GM23248 (cell line): ENCODE measurements around the gene PPP1R9B. TPM values are rescaled to one million over a fixed set of nuclear protein-coding genes. Genes with fewer than 3 reads are reported as not detected.
A peak's percentile ranks its signal among the peaks of the same experiment; 100 is the strongest.

Source experiments
- DNase-seq: peaks from one replicate; pipeline ENCODE4 v3.0.0-alpha.2; 2015
- H2AFZ ChIP-seq: fragments of 200-600 bp; sonication (generic); 2 replicates; pipeline ENCODE4 v1.6.1; 2016; ENCODE audit warnings: antibody characterized with exemption
- H3F3A ChIP-seq: fragments of 200-600 bp; sonication (generic); 2 replicates; pipeline ENCODE4 v1.6.1; 2016; ENCODE audit warnings: mild to moderate bottlenecking, antibody characterized with exemption, mixed run types; ENCODE audit not compliant: insufficient read depth
- H3K27ac ChIP-seq: fragments of 200-600 bp; sonication (generic); 2 replicates; pipeline ENCODE4 v1.5.1; 2016; ENCODE audit warnings: mild to moderate bottlenecking
- H3K27me3 ChIP-seq: fragments of 200-600 bp; sonication (generic); replicated peaks from 2 replicates; pipeline ENCODE4 v1.6.1; 2016; ENCODE audit warnings: mild to moderate bottlenecking; ENCODE audit not compliant: insufficient read depth
- H3K36me3 ChIP-seq: fragments of 200-600 bp; sonication (generic); 2 replicates; pipeline ENCODE4 v1.6.1; 2016; ENCODE audit warnings: low read depth, mild to moderate bottlenecking
- H3K4me1 ChIP-seq: fragments of 200-600 bp; sonication (generic); 2 replicates; pipeline ENCODE4 v1.6.1; 2016; ENCODE audit warnings: mild to moderate bottlenecking; ENCODE audit not compliant: insufficient read depth
- H3K4me2 ChIP-seq: fragments of 200-600 bp; sonication (generic); one replicate; pipeline ENCODE4 v1.6.1; 2016; ENCODE audit warnings: mild to moderate bottlenecking; ENCODE audit not compliant: unreplicated experiment
- H3K4me3 ChIP-seq: fragments of 200-600 bp; sonication (generic); 2 replicates; pipeline ENCODE4 v1.5.1; 2016; ENCODE audit warnings: mild to moderate bottlenecking
- H3K79me2 ChIP-seq: fragments of 200-600 bp; sonication (generic); 2 replicates; pipeline ENCODE4 v1.6.1; 2016; ENCODE audit warnings: mild to moderate bottlenecking; ENCODE audit not compliant: insufficient read depth
- H3K9ac ChIP-seq: fragments of 200-600 bp; sonication (generic); 2 replicates; pipeline ENCODE4 v1.6.1; 2016; ENCODE audit warnings: mild to moderate bottlenecking
- H3K9me2 ChIP-seq: fragments of 200-600 bp; sonication (generic); 2 replicates; pipeline ENCODE4 v1.6.1; 2016; ENCODE audit warnings: mixed run types, mild to moderate bottlenecking, moderate library complexity; ENCODE audit not compliant: insufficient read depth
- H3K9me3 ChIP-seq: fragments of 200-600 bp; sonication (generic); one replicate; pipeline ENCODE4 v1.6.1; 2017; ENCODE audit warnings: low read depth
- H4K20me1 ChIP-seq: fragments of 200-600 bp; sonication (generic); 2 replicates; pipeline ENCODE4 v1.6.0; 2016; ENCODE audit not compliant: insufficient read depth
- EZH2 ChIP-seq: fragments of 200-600 bp; sonication (generic); IDR thresholded peaks from 2 replicates; pipeline ENCODE4 v1.6.1; 2018; ENCODE audit warnings: antibody characterized with exemption, mild to moderate bottlenecking; ENCODE audit not compliant: insufficient read depth, poor library complexity, severe bottlenecking
- EZH2phosphoT487 ChIP-seq: fragments of 200-600 bp; sonication (generic); IDR thresholded peaks from 2 replicates; pipeline ENCODE4 v1.6.1; 2018; ENCODE audit warnings: antibody characterized with exemption, moderate library complexity, mild to moderate bottlenecking, low read depth; ENCODE audit not compliant: insufficient read depth
- WGBS, 2 experiments: methylation state at CpG; one replicate each; pipeline ENCODE4 v1.1.6; 2015 to 2017; ENCODE audit warnings: low lambda C conversion rate in 2 of 2, low coverage in 1 of 2; ENCODE audit errors: missing lambda C conversion rate in 2 of 2; 5-methylcytosine and 5-hydroxymethylcytosine counted together
- in situ Hi-C: fragments of 300-500 bp; cut with MboI; formaldehyde crosslinking; loops from 2 replicates; pipeline ENCODE4 v1.15.0; 2020
- polyA plus RNA-seq: library from polyadenylated mRNA; unstranded; fragments of >200 nt; fragmentation: Nextera tagmentation; extraction: Ambion mirVana; gene quantifications from 2 replicates; pipeline ENCODE4 v1.2.1, GENCODE V29; 2016
- total RNA-seq: library from RNA; depleted of rRNA; stranded (reverse); fragments of >200 nt; shearing (Covaris generic); gene quantifications from 2 replicates; pipeline ENCODE4 v1.2.3, GENCODE V29; 2014

The PPP1R9B gene
- total and polyA plus RNA-seq, 2 experiments from 2014 or later = 2.3 to 69.4 TPM

DNA sequence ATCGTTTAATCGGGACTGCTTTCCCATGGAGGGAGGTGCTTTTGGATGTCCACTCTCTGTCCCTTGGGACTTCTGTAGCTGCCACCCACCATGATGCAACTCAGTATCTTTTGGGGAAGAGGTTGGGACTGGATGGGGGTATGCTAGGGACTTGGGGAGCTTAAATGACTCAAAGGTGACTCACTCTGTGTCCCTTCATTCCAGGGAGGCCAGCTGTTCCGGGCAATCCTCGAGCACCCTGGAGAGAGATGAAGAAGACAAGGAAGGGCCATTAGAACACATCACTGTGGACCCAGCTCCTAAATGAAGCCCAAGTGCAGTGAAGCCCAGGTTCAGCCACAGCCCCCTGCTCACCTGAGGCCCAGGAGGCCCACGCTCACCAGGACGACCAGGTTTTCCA is 46.3 kb upstream of the PPP1R9B start:
- H3K4me3 ChIP-seq = peak overlapping the region; percentile 99
- H3K36me3 ChIP-seq = peaks cover 76% of the 10 kb centered on the region
- peak overlapping the region; percentile 94 for H3K4me2 ChIP-seq
- H3K79me2 ChIP-seq = peaks cover 98% of the 10 kb centered on the region
- no peak for TF ChIP-seq EZH2phosphoT487
- no peak for TF ChIP-seq EZH2
- no peaks in the 10 kb centered on the region for H3K27me3 ChIP-seq
- peak overlapping the region; percentile 100 for H3K9ac ChIP-seq
- 0 to 2% methylated on average over 6 of the region's 6 CpGs for WGBS, 2 experiments
- peaks cover 71% of the 10 kb centered on the region for H3F3A ChIP-seq
- H3K27ac ChIP-seq = peak overlapping the region; percentile 100
- H2AFZ ChIP-seq = no peak overlapping the region
- in situ Hi-C loops = no loop called here
- H3K9me2 ChIP-seq = no peaks in the 10 kb centered on the region
- H3K4me1 ChIP-seq = peaks cover 60% of the 10 kb centered on the region
- no peaks in the 10 kb centered on the region for H4K20me1 ChIP-seq
- peak; percentile 92 for DNase-seq
- no peaks in the 10 kb centered on the region for H3K9me3 ChIP-seq

DNA sequence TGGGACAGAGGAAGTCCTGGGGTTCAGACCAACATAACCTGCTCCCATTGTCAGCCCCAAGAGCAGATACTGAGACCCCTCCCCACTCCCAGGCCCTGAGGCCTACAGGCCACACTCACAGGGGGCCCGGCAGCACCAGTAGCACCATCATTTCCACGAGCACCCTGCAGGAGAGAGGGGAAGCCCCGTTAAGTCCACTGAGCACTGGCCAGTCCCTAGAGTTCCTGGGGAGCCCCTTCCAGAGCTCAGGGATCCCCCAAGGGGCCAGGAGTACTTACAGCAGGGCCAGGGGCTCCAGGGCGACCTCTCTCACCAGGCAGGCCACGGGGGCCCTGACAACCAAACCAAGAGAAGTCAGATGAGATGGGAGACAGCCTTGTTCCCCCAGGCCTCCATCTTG is 45.6 kb upstream of the PPP1R9B start:
- Histone ChIP-seq H3K9me2 (no peaks in the 10 kb centered on the region), H3K4me2 (peak overlapping the region; percentile 94), H3K36me3 (peaks cover 79% of the 10 kb centered on the region), H3K27me3 (no peaks in the 10 kb centered on the region), H3K4me1 (peaks cover 66% of the 10 kb centered on the region), H3K4me3 (peak overlapping the region; percentile 99), H3K79me2 (peaks cover 96% of the 10 kb centered on the region), H3K27ac (peak overlapping the region; percentile 100), H2AFZ (no peak overlapping the region), H3F3A (peaks cover 76% of the 10 kb centered on the region), H3K9ac (peak overlapping the region; percentile 100), H4K20me1 (no peaks in the 10 kb centered on the region), H3K9me3 (no peaks in the 10 kb centered on the region)
- 0 to 7% methylated on average over 4 to 5 of the region's 5 CpGs for WGBS, 2 experiments
- DNase-seq = peak; percentile 53
- in situ Hi-C loops = no loop called here
- TF ChIP-seq EZH2phosphoT487 = no peak
- TF ChIP-seq EZH2 = no peak

DNA sequence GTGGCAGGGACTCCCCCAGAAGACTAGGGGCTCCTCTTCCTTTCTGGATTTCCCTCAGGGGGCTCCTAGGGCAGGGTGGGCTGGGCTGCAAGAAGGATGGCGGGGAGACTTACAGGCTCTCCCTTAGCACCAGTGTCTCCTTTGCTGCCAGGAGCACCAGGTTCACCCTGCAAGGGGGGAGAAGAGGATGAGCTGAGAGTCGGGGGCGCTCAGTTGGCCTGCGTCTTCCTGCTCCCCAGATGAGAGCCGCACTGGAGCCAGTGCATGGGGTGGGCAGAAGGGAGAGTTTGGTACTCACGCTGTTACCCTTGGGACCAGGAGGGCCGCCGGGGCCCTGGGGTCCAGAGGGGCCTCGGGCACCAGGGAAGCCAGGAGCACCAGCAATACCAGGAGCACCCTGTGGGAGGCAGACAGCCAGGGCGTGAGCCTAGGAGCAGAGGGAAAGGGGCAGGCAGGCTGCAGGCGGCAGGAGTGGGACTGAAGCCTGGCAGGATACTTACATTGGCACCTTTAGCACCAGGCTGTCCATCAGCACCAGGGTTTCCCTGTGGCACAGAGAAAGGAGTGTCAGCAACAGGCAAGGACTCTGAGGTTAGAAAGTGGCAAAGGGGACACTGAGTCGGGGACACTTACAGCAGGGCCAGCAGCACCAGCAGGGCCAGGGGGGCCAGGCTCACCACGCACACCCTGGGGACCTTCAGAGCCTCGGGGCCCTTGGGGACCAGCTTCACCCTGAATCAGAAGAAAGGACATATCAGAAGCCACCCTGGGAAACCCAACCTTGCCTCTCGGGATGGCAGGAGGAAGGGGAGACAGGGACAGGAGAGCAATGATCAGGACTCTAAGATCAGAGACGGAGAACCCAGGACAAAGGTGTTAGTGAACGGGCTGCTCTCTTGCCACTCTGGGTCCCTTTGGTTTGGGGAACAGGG is 44.7 kb upstream of the PPP1R9B start:
- peaks cover 83% of the 10 kb centered on the region for H3F3A ChIP-seq
- no peaks in the 10 kb centered on the region for H3K27me3 ChIP-seq
- H3K4me3 ChIP-seq = peak overlapping the region; percentile 99
- in situ Hi-C loops = no loop called here
- peak overlapping the region; percentile 100 for H3K27ac ChIP-seq
- peaks cover 88% of the 10 kb centered on the region for H3K79me2 ChIP-seq
- H3K9me3 ChIP-seq = no peaks in the 10 kb centered on the region
- H2AFZ ChIP-seq = no peak overlapping the region
- TF ChIP-seq EZH2 = no peak
- TF ChIP-seq EZH2phosphoT487 = no peak
- no peaks in the 10 kb centered on the region for H4K20me1 ChIP-seq
- H3K36me3 ChIP-seq = peaks cover 82% of the 10 kb centered on the region
- no peaks in the 10 kb centered on the region for H3K9me2 ChIP-seq
- H3K4me1 ChIP-seq = peaks cover 72% of the 10 kb centered on the region
- WGBS, 2 experiments = 18 to 19% methylated on average over 13 to 16 of the region's 17 CpGs
- DNase-seq = peak; percentile 84
- peak overlapping the region; percentile 100 for H3K9ac ChIP-seq
- H3K4me2 ChIP-seq = peak overlapping the region; percentile 94

DNA sequence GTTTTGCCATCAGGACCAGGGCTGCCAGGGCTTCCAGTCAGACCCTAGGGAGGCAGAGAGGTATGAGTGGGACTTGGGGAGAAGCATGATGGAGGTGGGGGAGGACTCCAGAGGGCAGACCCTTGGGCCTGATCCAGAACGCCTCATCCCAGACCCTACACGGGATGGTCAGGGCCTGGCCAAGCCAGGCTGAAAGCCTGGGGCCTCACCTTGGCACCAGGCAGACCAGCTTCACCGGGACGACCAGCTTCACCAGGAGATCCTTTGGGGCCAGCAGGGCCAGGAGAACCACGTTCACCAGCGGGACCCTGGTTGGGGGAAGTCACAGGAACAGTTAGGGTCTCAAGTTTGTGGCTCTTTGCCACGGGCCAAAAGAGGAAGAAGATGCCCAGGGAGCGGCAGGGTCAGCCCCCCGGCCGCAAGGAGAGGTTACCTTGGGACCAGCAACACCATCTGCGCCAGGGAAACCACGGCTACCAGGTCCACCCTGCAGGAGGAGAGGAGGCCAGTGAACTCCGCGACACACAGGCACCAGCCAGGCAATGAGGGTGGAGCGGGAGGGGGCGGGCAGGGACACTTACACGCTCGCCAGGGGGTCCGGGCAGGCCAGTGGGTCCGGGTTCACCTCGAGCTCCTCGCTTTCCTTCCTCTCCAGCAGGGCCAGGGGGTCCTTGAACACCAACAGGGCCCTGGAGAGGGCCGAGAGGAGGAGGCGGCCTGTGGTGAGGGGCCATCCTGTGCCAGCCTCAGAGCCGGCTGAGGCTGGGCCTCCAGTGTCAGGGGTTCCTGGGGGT is 43.9 kb upstream of the PPP1R9B start:
- no peaks in the 10 kb centered on the region for H3K9me2 ChIP-seq
- no peaks in the 10 kb centered on the region for H4K20me1 ChIP-seq
- no peaks in the 10 kb centered on the region for H3K27me3 ChIP-seq
- H3K4me2 ChIP-seq = peak overlapping the region; percentile 94
- H3K79me2 ChIP-seq = peaks cover 79% of the 10 kb centered on the region
- TF ChIP-seq EZH2 (no peak), EZH2phosphoT487 (no peak)
- H2AFZ ChIP-seq = no peak overlapping the region
- H3K4me1 ChIP-seq = peaks cover 79% of the 10 kb centered on the region
- DNase-seq = peak; percentile 55
- H3K9me3 ChIP-seq = no peaks in the 10 kb centered on the region
- H3K36me3 ChIP-seq = peaks cover 79% of the 10 kb centered on the region
- H3F3A ChIP-seq = peaks cover 91% of the 10 kb centered on the region
- peak overlapping the region; percentile 100 for H3K9ac ChIP-seq
- peak overlapping the region; percentile 99 for H3K4me3 ChIP-seq
- peak overlapping the region; percentile 100 for H3K27ac ChIP-seq
- 20 to 25% methylated on average over 19 to 25 of the region's 25 CpGs for WGBS, 2 experiments
- in situ Hi-C loops = no loop called here
